HUES48 (cell line): ENCODE data around the gene ANKLE1.

Experiments used
- H3K27ac ChIP-seq: one replicate; pipeline ENCODE4 v1.7.0; 2013; ENCODE audit warnings: low read depth, low read length, inconsistent platforms
- H3K27me3 ChIP-seq: 2 replicates; pipeline ENCODE4 v1.6.1; 2013; ENCODE audit warnings: mild to moderate bottlenecking, low read length; ENCODE audit not compliant: control insufficient read depth, insufficient read depth
- H3K36me3 ChIP-seq: 2 replicates; pipeline ENCODE4 v1.6.1; 2013; ENCODE audit warnings: low read length; ENCODE audit not compliant: control insufficient read depth, insufficient read depth
- H3K4me1 ChIP-seq: 2 replicates; pipeline ENCODE4 v1.6.1; 2013; ENCODE audit warnings: mild to moderate bottlenecking, low read length; ENCODE audit not compliant: control insufficient read depth, insufficient read depth
- H3K4me3 ChIP-seq: 2 replicates; pipeline ENCODE4 v1.5.1; 2013; ENCODE audit warnings: mild to moderate bottlenecking, low read depth, low read length
- H3K9ac ChIP-seq: 2 replicates; pipeline ENCODE4 v1.6.1; 2013; ENCODE audit warnings: mild to moderate bottlenecking, low read depth, low read length, moderate library complexity
- H3K9me3 ChIP-seq: 2 replicates; pipeline ENCODE4 v1.6.1; 2013; ENCODE audit warnings: low read length; ENCODE audit not compliant: control insufficient read depth, insufficient read depth

ANKLE1 gene

GRCh38 chr19:17255150-17255621 lies 26.5 kb upstream of the ANKLE1 start:
- no peaks in the 10 kb centered on the region for H3K4me1 ChIP-seq
- H3K27me3 ChIP-seq: no peaks in the 10 kb centered on the region
- H3K9me3 ChIP-seq: peaks cover 11% of the 10 kb centered on the region
- H3K36me3 ChIP-seq: peaks cover 7% of the 10 kb centered on the region; the same call in 1 of the 2 replicates
- H3K4me3 ChIP-seq: no peak overlapping the region
- no peak overlapping the region for H3K27ac ChIP-seq
- H3K9ac ChIP-seq: no peak overlapping the region

GRCh38 chr19:17256130-17256529 lies 25.6 kb upstream of the ANKLE1 start:
- Histone ChIP-seq H3K27me3 (no peaks in the 10 kb centered on the region), H3K4me3 (no peak overlapping the region), H3K36me3 (peaks cover 7% of the 10 kb centered on the region; the same call in 1 of the 2 replicates), H3K27ac (no peak overlapping the region), H3K9ac (no peak overlapping the region), H3K4me1 (no peaks in the 10 kb centered on the region), H3K9me3 (peaks cover 11% of the 10 kb centered on the region)

- Histone ChIP-seq H3K4me3 (no peak overlapping the region), H3K9me3 (peaks cover 11% of the 10 kb centered on the region), H3K27me3 (no peaks in the 10 kb centered on the region), H3K4me1 (peaks cover 2% of the 10 kb centered on the region; the same call in 1 of the 2 replicates), H3K36me3 (peaks cover 4% of the 10 kb centered on the region; the same call in 1 of the 2 replicates), H3K9ac (no peak overlapping the region), H3K27ac (no peak overlapping the region)
These were observed 22.5 kb upstream of the ANKLE1 start for GRCh38 chr19:17259118-17259780.

GRCh38 chr19:17259934-17260333 lies 21.8 kb upstream of the ANKLE1 start:
- peaks cover 6% of the 10 kb centered on the region; the same call in 1 of the 2 replicates for H3K4me1 ChIP-seq
- H3K27ac ChIP-seq: no peak overlapping the region
- no peak overlapping the region for H3K9ac ChIP-seq
- H3K4me3 ChIP-seq: no peak overlapping the region
- H3K36me3 ChIP-seq: peaks cover 4% of the 10 kb centered on the region; the same call in 1 of the 2 replicates
- H3K27me3 ChIP-seq: no peaks in the 10 kb centered on the region
- peaks cover 11% of the 10 kb centered on the region for H3K9me3 ChIP-seq

GRCh38 chr19:17260842-17261325 lies 20.8 kb upstream of the ANKLE1 start:
- H3K36me3 ChIP-seq: peaks cover 4% of the 10 kb centered on the region; the same call in 1 of the 2 replicates
- H3K9ac ChIP-seq: peak overlapping the region; percentile 64; the same call in 1 of the 2 replicates
- peaks cover 11% of the 10 kb centered on the region for H3K9me3 ChIP-seq
- H3K27me3 ChIP-seq: no peaks in the 10 kb centered on the region
- H3K4me1 ChIP-seq: peaks cover 6% of the 10 kb centered on the region; the same call in 1 of the 2 replicates
- peak overlapping the region; percentile 30 for H3K27ac ChIP-seq
- no peak overlapping the region for H3K4me3 ChIP-seq

GRCh38 chr19:17262557-17262956 lies 19.1 kb upstream of the ANKLE1 start:
- no peak overlapping the region for H3K9ac ChIP-seq

GRCh38 chr19:17263712-17264640 lies 17.7 kb upstream of the ANKLE1 start:
- no peak overlapping the region for H3K9ac ChIP-seq

More at GRCh38 chr19:17262557-17262956, 19.1 kb upstream of the ANKLE1 start:
- H3K27me3 ChIP-seq: no peaks in the 10 kb centered on the region
- H3K4me1 ChIP-seq: peaks cover 6% of the 10 kb centered on the region; the same call in 1 of the 2 replicates
- no peak overlapping the region for H3K4me3 ChIP-seq
- peaks cover 11% of the 10 kb centered on the region for H3K9me3 ChIP-seq
- no peak overlapping the region for H3K27ac ChIP-seq
- peaks cover 4% of the 10 kb centered on the region; the same call in 1 of the 2 replicates for H3K36me3 ChIP-seq

GRCh38 chr19:17264641-17264979 lies 17.1 kb upstream of the ANKLE1 start, which contains the start of gene USHBP1:
TSS of gene USHBP1 (minus strand) at chr19:17264745. CDS start at chr19:17264299, 446 bp downstream.
- H3K36me3 ChIP-seq: peaks cover 9% of the 10 kb centered on the region
- H3K9ac ChIP-seq: no peak within 1 kb of the TSS
- no peaks in the 10 kb centered on the region for H3K27me3 ChIP-seq
- H3K9me3 ChIP-seq: peaks cover 3% of the 10 kb centered on the region; the same call in 1 of the 2 replicates
- peak within 1 kb of the TSS; percentile 68 for H3K27ac ChIP-seq
- peaks cover 6% of the 10 kb centered on the region; the same call in 1 of the 2 replicates for H3K4me1 ChIP-seq
- H3K4me3 ChIP-seq: no peak within 1 kb of the TSS

More at GRCh38 chr19:17263712-17264640, 17.7 kb upstream of the ANKLE1 start:
- Histone ChIP-seq H3K4me1 (peaks cover 6% of the 10 kb centered on the region; the same call in 1 of the 2 replicates), H3K36me3 (peaks cover 4% of the 10 kb centered on the region), H3K27me3 (no peaks in the 10 kb centered on the region), H3K9me3 (peaks cover 10% of the 10 kb centered on the region), H3K27ac (peak overlapping the region; percentile 68), H3K4me3 (no peak overlapping the region)

GRCh38 chr19:17266026-17266425 lies 15.7 kb upstream of the ANKLE1 start:
- H3K9me3 ChIP-seq: no peaks in the 10 kb centered on the region
- H3K27me3 ChIP-seq: no peaks in the 10 kb centered on the region
- H3K9ac ChIP-seq: no peak overlapping the region
- peaks cover 6% of the 10 kb centered on the region; the same call in 1 of the 2 replicates for H3K4me1 ChIP-seq
- H3K36me3 ChIP-seq: peaks cover 17% of the 10 kb centered on the region
- H3K4me3 ChIP-seq: no peak overlapping the region
- no peak overlapping the region for H3K27ac ChIP-seq

GRCh38 chr19:17266589-17266974 lies 15.1 kb upstream of the ANKLE1 start:
- H3K9ac ChIP-seq: no peak overlapping the region
- H3K36me3 ChIP-seq: peaks cover 22% of the 10 kb centered on the region
- no peaks in the 10 kb centered on the region for H3K27me3 ChIP-seq
- H3K4me1 ChIP-seq: peaks cover 6% of the 10 kb centered on the region; the same call in 1 of the 2 replicates
- no peak overlapping the region for H3K4me3 ChIP-seq
- H3K9me3 ChIP-seq: no peaks in the 10 kb centered on the region
- no peak overlapping the region for H3K27ac ChIP-seq
